HepG2 (cell line): ENCODE results near the gene PLEKHG2. TPM values are rescaled to one million over a fixed set of nuclear protein-coding genes. Genes with fewer than 3 reads are reported as not detected.

Experiments used
- ARHGAP35 ChIP-seq: sonication (generic); formaldehyde crosslinking; IDR thresholded peaks from 2 replicates; pipeline ENCODE4 v1.9.0; 2022; ENCODE audit warnings: mild to moderate bottlenecking, inconsistent platforms, moderate library complexity, missing genetic modification reagents, borderline replicate concordance
- HMG20B ChIP-seq: conservative IDR thresholded peaks from 2 replicates; pipeline ENCODE4 v1.6.1; 2016; ENCODE audit warnings: missing genetic modification reagents, missing compliant biosample characterization
- KDM6A ChIP-seq: IDR thresholded peaks from 2 replicates; pipeline ENCODE4 v1.6.1; 2016; ENCODE audit warnings: low read depth
- NFAT5 ChIP-seq: sonication (generic); formaldehyde crosslinking; IDR thresholded peaks from 2 replicates; pipeline ENCODE4 v1.4.0; 2020; ENCODE audit warnings: missing genetic modification reagents
- NRL ChIP-seq: sonication (generic); formaldehyde crosslinking; IDR thresholded peaks from 2 replicates; pipeline ENCODE4 v1.5.0; 2020; ENCODE audit warnings: missing genetic modification reagents, mild to moderate bottlenecking, moderate library complexity, borderline replicate concordance
- PTBP1 ChIP-seq: fragments of 200-400 bp; formaldehyde crosslinking; IDR thresholded peaks from 2 replicates; pipeline ENCODE4 v1.6.1; 2018; ENCODE audit warnings: low read length, low read depth; ENCODE audit not compliant: poor library complexity, severe bottlenecking
- REST ChIP-seq, 2 experiments: IDR thresholded peaks; 2 replicates each; pipeline ENCODE4 v1.6.1; 2011 to 2012; ENCODE audit warnings: low read length in 2 of 2, borderline replicate concordance in 1 of 2, low read depth in 1 of 2, mild to moderate bottlenecking in 1 of 2, moderate library complexity in 1 of 2
- SMARCE1 ChIP-seq: fragments of 450-650 bp; IDR thresholded peaks from 2 replicates; pipeline ENCODE4 v1.6.1; 2017; ENCODE audit warnings: borderline replicate concordance
- SRF ChIP-seq: IDR thresholded peaks from 2 replicates; pipeline ENCODE4 v1.6.1; 2011; ENCODE audit warnings: mild to moderate bottlenecking, low read depth, low read length, moderate library complexity
- THAP7 ChIP-seq: sonication (generic); formaldehyde crosslinking; IDR thresholded peaks from 2 replicates; pipeline ENCODE4 v1.8.1; 2023; ENCODE audit warnings: mild to moderate bottlenecking, missing genetic modification reagents
- ZFAT ChIP-seq: sonication (generic); formaldehyde crosslinking; conservative IDR thresholded peaks from 2 replicates; pipeline ENCODE4 v1.8.1; 2023; ENCODE audit warnings: missing genetic modification reagents, inconsistent platforms
- ZMYM3 ChIP-seq: sonication (generic); formaldehyde crosslinking; IDR thresholded peaks from 2 replicates; pipeline ENCODE4 v1.5.1; 2020; ENCODE audit warnings: mild to moderate bottlenecking, missing genetic modification reagents
- ZNF224 ChIP-seq: sonication (generic); formaldehyde crosslinking; IDR thresholded peaks from 2 replicates; pipeline ENCODE4 v1.5.0; 2020; ENCODE audit warnings: mild to moderate bottlenecking, missing genetic modification reagents
- ZNF256 ChIP-seq: sonication (generic); formaldehyde crosslinking; conservative IDR thresholded peaks from 2 replicates; pipeline ENCODE4 v1.4.0; 2020; ENCODE audit warnings: missing genetic modification reagents
- ZNF430 ChIP-seq: sonication (generic); formaldehyde crosslinking; IDR thresholded peaks from 2 replicates; pipeline ENCODE4 v1.9.0; 2021; ENCODE audit warnings: mild to moderate bottlenecking, missing genetic modification reagents
- ZNF703 ChIP-seq: sonication (generic); formaldehyde crosslinking; IDR thresholded peaks from 2 replicates; pipeline ENCODE4 v1.5.1; 2020; ENCODE audit warnings: missing genetic modification reagents, mild to moderate bottlenecking, moderate library complexity, borderline replicate concordance
- ZNF75D ChIP-seq: sonication (generic); formaldehyde crosslinking; IDR thresholded peaks from 2 replicates; pipeline ENCODE4 v1.8.1; 2023; ENCODE audit warnings: missing genetic modification reagents, mild to moderate bottlenecking, borderline replicate concordance
- ZNF766 ChIP-seq: sonication (generic); formaldehyde crosslinking; IDR thresholded peaks from 2 replicates; pipeline ENCODE4 v1.5.0; 2020; ENCODE audit warnings: missing genetic modification reagents, borderline replicate concordance
- polyA plus RNA-seq, 8 experiments: library from polyadenylated mRNA; depleted of rRNA in 3 of 8; stranded (reverse) in 7 of 8; unstranded in 1 of 8; fragments of >200 nt; fragmentation: Illumina TruSeq in 4 of 8; extraction: Trizol in 4 of 8; gene quantifications; 2 replicates each; pipeline versions ENCODE4 v1.2.1 to v1.2.3, GENCODE V29; 2011 to 2016; ENCODE audit warnings: low read depth in 4 of 8, missing spikeins in 1 of 8, mixed read lengths in 1 of 8; ENCODE audit not compliant: insufficient read depth in 1 of 8
- total RNA-seq, 5 experiments: library from RNA; depleted of rRNA; stranded (reverse); fragments of >200 nt; fragmentation: Illumina TruSeq; extraction: Trizol; gene quantifications; 2 replicates each; pipeline ENCODE4 v1.2.3, GENCODE V29; 2016; ENCODE audit warnings: low read depth in 1 of 5
- TF ChIP-seq, protein P1 (sequence below): sonication (generic); formaldehyde crosslinking; IDR thresholded peaks from 2 replicates; pipeline ENCODE4 v1.4.0; 2020; ENCODE audit warnings: low read depth, mild to moderate bottlenecking, missing genetic modification reagents

PLEKHG2 gene
- total and polyA plus RNA-seq, 2 of the 13 experiments (the other 11 are each of a cell fraction or from before 2014, with no cell fraction given): 3.6 to 6.8 TPM

GRCh38 chr19:39409208-39410016 lies 3.1 kb upstream of the PLEKHG2 start (continued):
- TF ChIP-seq THAP7 (CRISPR knock-in tag) (no peak), ZNF256 (CRISPR knock-in tag) (no peak), ZNF430 (CRISPR knock-in tag) (no peak), PTBP1 (no peak), SRF (no peak), HMG20B (no peak), ARHGAP35 (CRISPR knock-in tag) (no peak), REST (IDR thresholded peaks at IDR 0.05; ENCODE audit: borderline replicate concordance in 1 of 2, low read depth in 1 of 2, low read length in 2 of 2) (no peak), SMARCE1 (no peak), NRL (no peak), NFAT5 (CRISPR knock-in tag) (no peak), ZNF75D (CRISPR knock-in tag) (no peak), ZNF224 (CRISPR knock-in tag) (no peak), KDM6A (CRISPR knock-in tag) (no peak), ZNF766 (no peak), ZFAT (CRISPR knock-in tag) (no peak), ZNF703 (CRISPR knock-in tag) (no peak), ZMYM3 (CRISPR knock-in tag) (no peak)
- TF ChIP-seq, protein P1, sequence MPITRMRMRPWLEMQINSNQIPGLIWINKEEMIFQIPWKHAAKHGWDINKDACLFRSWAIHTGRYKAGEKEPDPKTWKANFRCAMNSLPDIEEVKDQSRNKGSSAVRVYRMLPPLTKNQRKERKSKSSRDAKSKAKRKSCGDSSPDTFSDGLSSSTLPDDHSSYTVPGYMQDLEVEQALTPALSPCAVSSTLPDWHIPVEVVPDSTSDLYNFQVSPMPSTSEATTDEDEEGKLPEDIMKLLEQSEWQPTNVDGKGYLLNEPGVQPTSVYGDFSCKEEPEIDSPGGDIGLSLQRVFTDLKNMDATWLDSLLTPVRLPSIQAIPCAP (CRISPR knock-in tag): no peak
